Activated effector memory CD4-positive, alpha-beta T cell treated with Interleukin-2 at 50 U/mL for 16 hours (primary cell): ENCODE measurements around the gene ZBTB8OS.
"Not testable (repeated sequence)": the region's sequence is repeated elsewhere in the genome, so short reads cannot be mapped to it uniquely, and the experiment has no call there.

Experiments
- DNase-seq: peaks from one replicate; pipeline ENCODE4 v3.0.0-alpha.2; 2020

ZBTB8OS gene

GRCh38 chr1:32650248-32650751 lies at the start of gene ZBTB8OS:
TSS of gene ZBTB8OS (minus strand) at chr1:32650550. CDS start at chr1:32650529, 21 bp downstream.
- DNase-seq, result peak; percentile 81

GRCh38 chr1:32696996-32697395 lies 46.6 kb upstream of the ZBTB8OS start:
- DNase-seq, result not testable (repeated sequence)

GRCh38 chr1:32696041-32696440 lies 45.7 kb upstream of the ZBTB8OS start:
- DNase-seq, result no peak

- no peak for DNase-seq
Measured at GRCh38 chr1:32695098-32695904, 45.0 kb upstream of the ZBTB8OS start.

GRCh38 chr1:32693455-32694174 lies 43.3 kb upstream of the ZBTB8OS start:
- DNase-seq, result no peak

GRCh38 chr1:32686387-32686786 lies 36.0 kb upstream of the ZBTB8OS start:
- DNase-seq, result no peak

- no peak for DNase-seq
Measured at GRCh38 chr1:32685498-32685897, 35.1 kb upstream of the ZBTB8OS start.

GRCh38 chr1:32684167-32684811 lies 33.9 kb upstream of the ZBTB8OS start:
- no peak for DNase-seq

- no peak for DNase-seq
Measured at GRCh38 chr1:32683397-32683796, 33.0 kb upstream of the ZBTB8OS start.

GRCh38 chr1:32681999-32682398 lies 31.6 kb upstream of the ZBTB8OS start:
- DNase-seq, result no peak

- no peak for DNase-seq
Measured at GRCh38 chr1:32681509-32681908, 31.2 kb upstream of the ZBTB8OS start.

- DNase-seq, result no peak
Measured at GRCh38 chr1:32680642-32681041, 30.3 kb upstream of the ZBTB8OS start.

- DNase-seq, result not testable (repeated sequence)
Measured at GRCh38 chr1:32679993-32680392, 29.6 kb upstream of the ZBTB8OS start.

- DNase-seq, result no peak
Measured at GRCh38 chr1:32676945-32677344, 26.6 kb upstream of the ZBTB8OS start.

- DNase-seq, result not testable (repeated sequence)
Measured at GRCh38 chr1:32668716-32669115, 18.4 kb upstream of the ZBTB8OS start.

GRCh38 chr1:32666901-32667566 lies 16.7 kb upstream of the ZBTB8OS start:
- DNase-seq, result no peak

- DNase-seq, result no peak
Measured at GRCh38 chr1:32665915-32666314, 15.6 kb upstream of the ZBTB8OS start.

- no peak for DNase-seq
Measured at GRCh38 chr1:32659581-32659980, 9.2 kb upstream of the ZBTB8OS start.

GRCh38 chr1:32652244-32652962 lies 2.1 kb upstream of the ZBTB8OS start:
- DNase-seq, result no peak

- DNase-seq, result no peak
Measured at GRCh38 chr1:32651461-32652073, 1.2 kb upstream of the ZBTB8OS start.

- peak; percentile 99 for DNase-seq
Measured at GRCh38 chr1:32650752-32651460, 556 bp upstream of the ZBTB8OS start, which contains the start of gene RBBP4. TSS of gene RBBP4 (plus strand) at chr1:32651208. CDS start at chr1:32651307, 99 bp downstream.
